ENCODE results near the gene PNPLA2. TPM values are rescaled to one million over a fixed set of nuclear protein-coding genes. Genes with fewer than 3 reads are reported as not detected.

Gene PNPLA2
- total RNA-seq, 1 donor from 2014 or later = 2.6 TPM

DNA sequence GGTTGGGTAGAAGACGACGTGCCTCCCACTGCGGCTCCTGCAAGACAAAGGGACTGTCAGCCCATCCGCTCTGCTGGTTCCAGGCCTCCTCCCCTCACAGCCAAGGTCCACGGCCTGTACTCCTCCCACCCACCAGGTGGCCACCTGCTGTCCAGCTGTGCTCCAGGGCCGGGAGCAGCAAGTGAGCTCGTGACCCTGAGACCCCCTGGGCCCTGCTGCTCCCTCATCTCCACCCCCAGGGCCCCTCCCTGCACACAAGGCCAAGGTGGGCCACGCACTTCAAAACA is 51.4 kb downstream of the PNPLA2 start:
- Histone ChIP-seq H3K4me1 (no peaks in the 10 kb centered on the region), H2AFZ (replicated peaks) (no peak overlapping the region), H3K9me3 (ENCODE audit: low read depth) (no peaks in the 10 kb centered on the region), H3K4me2 (no peak overlapping the region), H3K27ac (no peak overlapping the region), H3K36me3 (no peaks in the 10 kb centered on the region), H3F3A (ENCODE audit: low read depth) (peaks cover 3% of the 10 kb centered on the region), H3K4me3 (no peak overlapping the region), H4K20me1 (ENCODE audit: low read depth) (peaks cover 19% of the 10 kb centered on the region), H3K27me3 (no peaks in the 10 kb centered on the region), H3K9ac (no peak overlapping the region), H3K79me2 (ENCODE audit: low read depth) (no peaks in the 10 kb centered on the region)
- Mint-ChIP-seq H3K36me3 (peaks cover 3% of the 10 kb centered on the region), H3K4me1 (no peaks in the 10 kb centered on the region), H3K27me3 (ENCODE audit: insufficient read depth, low read depth) (peaks cover 4% of the 10 kb centered on the region), H3K27ac (peak overlapping the region; percentile 25), H3K4me3 (no peak overlapping the region), H3K9me3 (no peaks in the 10 kb centered on the region)
- TF ChIP-seq EZH2phosphoT487 (IDR thresholded peaks at IDR 0.05) (no peak), EZH2 (IDR thresholded peaks at IDR 0.05) (no peak)
- TF ChIP-seq, protein P1, sequence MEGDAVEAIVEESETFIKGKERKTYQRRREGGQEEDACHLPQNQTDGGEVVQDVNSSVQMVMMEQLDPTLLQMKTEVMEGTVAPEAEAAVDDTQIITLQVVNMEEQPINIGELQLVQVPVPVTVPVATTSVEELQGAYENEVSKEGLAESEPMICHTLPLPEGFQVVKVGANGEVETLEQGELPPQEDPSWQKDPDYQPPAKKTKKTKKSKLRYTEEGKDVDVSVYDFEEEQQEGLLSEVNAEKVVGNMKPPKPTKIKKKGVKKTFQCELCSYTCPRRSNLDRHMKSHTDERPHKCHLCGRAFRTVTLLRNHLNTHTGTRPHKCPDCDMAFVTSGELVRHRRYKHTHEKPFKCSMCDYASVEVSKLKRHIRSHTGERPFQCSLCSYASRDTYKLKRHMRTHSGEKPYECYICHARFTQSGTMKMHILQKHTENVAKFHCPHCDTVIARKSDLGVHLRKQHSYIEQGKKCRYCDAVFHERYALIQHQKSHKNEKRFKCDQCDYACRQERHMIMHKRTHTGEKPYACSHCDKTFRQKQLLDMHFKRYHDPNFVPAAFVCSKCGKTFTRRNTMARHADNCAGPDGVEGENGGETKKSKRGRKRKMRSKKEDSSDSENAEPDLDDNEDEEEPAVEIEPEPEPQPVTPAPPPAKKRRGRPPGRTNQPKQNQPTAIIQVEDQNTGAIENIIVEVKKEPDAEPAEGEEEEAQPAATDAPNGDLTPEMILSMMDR (IDR thresholded peaks at IDR 0.05) = no peak
- no peak for DNase-seq (ENCODE audit: low spot score)

DNA sequence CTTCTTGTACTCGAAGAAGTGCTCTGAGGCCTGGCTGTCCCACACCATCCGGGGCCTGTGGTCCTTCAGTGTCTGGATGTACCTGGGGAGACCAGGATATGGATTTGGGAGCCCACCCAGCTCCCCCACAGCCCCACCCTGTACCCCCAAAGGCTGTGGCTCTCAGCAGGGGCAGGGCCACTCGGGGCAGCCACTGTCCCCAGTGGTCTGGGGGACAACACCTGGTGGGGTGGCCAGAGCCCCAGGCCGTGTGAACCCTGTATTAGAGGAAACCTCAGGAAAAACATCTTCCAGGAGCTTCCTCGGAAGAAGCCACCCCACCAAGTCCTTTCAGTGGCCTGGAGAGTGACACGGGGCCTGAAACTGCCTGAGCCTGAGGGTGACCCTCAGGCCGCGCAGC is 51.7 kb downstream of the PNPLA2 start:
- peaks cover 19% of the 10 kb centered on the region for H4K20me1 ChIP-seq (ENCODE audit: low read depth)
- Mint-ChIP-seq H3K9me3 (no peaks in the 10 kb centered on the region), H3K27me3 (ENCODE audit: insufficient read depth, low read depth) (peaks cover 5% of the 10 kb centered on the region), H3K36me3 (peaks cover 5% of the 10 kb centered on the region), H3K27ac (peak overlapping the region; percentile 25), H3K4me3 (no peak overlapping the region), H3K4me1 (no peaks in the 10 kb centered on the region)
- no peak overlapping the region for H3K4me2 ChIP-seq
- no peak overlapping the region for H2AFZ ChIP-seq (replicated peaks)
- no peak overlapping the region for H3K9ac ChIP-seq
- H3F3A ChIP-seq (ENCODE audit: low read depth) = peaks cover 3% of the 10 kb centered on the region
- DNase-seq (ENCODE audit: low spot score) = no peak
- H3K79me2 ChIP-seq (ENCODE audit: low read depth) = no peaks in the 10 kb centered on the region
- H3K9me3 ChIP-seq (ENCODE audit: low read depth) = no peaks in the 10 kb centered on the region
- TF ChIP-seq EZH2phosphoT487 (IDR thresholded peaks at IDR 0.05) (no peak), EZH2 (IDR thresholded peaks at IDR 0.05) (no peak)
- TF ChIP-seq, protein P1 (IDR thresholded peaks at IDR 0.05) = no peak
- no peak overlapping the region for H3K4me3 ChIP-seq
- no peaks in the 10 kb centered on the region for H3K4me1 ChIP-seq
- H3K27me3 ChIP-seq = no peaks in the 10 kb centered on the region
- H3K36me3 ChIP-seq = no peaks in the 10 kb centered on the region
- no peak overlapping the region for H3K27ac ChIP-seq

DNA sequence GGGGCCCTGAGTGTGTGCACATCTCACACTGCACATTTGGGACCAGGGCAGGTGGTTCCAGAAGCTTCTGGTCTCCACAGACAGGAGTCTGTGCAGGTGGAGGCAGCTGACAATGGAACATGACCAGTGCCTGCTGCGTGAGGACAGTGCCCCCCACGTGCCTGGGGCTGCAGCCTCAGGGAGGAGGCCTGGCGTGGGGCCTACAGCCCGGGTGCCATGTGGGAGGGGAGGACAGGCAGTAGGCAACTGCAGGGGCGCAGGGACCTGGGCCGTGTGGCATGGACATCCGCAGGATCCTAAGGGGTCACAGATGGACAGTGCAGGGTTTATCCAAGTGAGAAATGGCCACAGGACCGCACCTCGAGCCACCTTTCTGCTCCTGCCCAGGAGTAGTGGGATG is 52.8 kb downstream of the PNPLA2 start:
- Mint-ChIP-seq H3K4me1 (no peaks in the 10 kb centered on the region), H3K36me3 (peaks cover 10% of the 10 kb centered on the region), H3K9me3 (no peaks in the 10 kb centered on the region), H3K27me3 (ENCODE audit: insufficient read depth, low read depth) (peaks cover 10% of the 10 kb centered on the region), H3K27ac (no peak overlapping the region), H3K4me3 (no peak overlapping the region)
- Histone ChIP-seq H3K4me1 (no peaks in the 10 kb centered on the region), H3K27ac (no peak overlapping the region), H3K79me2 (ENCODE audit: low read depth) (no peaks in the 10 kb centered on the region), H3K4me2 (no peak overlapping the region), H2AFZ (replicated peaks) (no peak overlapping the region), H3K9me3 (ENCODE audit: low read depth) (no peaks in the 10 kb centered on the region), H3K9ac (no peak overlapping the region), H3F3A (ENCODE audit: low read depth) (peaks cover 3% of the 10 kb centered on the region), H4K20me1 (ENCODE audit: low read depth) (peaks cover 19% of the 10 kb centered on the region), H3K36me3 (no peaks in the 10 kb centered on the region), H3K27me3 (no peaks in the 10 kb centered on the region), H3K4me3 (no peak overlapping the region)
- no peak for TF ChIP-seq EZH2 (IDR thresholded peaks at IDR 0.05)
- no peak for TF ChIP-seq EZH2phosphoT487 (IDR thresholded peaks at IDR 0.05)
- TF ChIP-seq, protein P1 (IDR thresholded peaks at IDR 0.05) = no peak
- DNase-seq (ENCODE audit: low spot score) = no peak

DNA sequence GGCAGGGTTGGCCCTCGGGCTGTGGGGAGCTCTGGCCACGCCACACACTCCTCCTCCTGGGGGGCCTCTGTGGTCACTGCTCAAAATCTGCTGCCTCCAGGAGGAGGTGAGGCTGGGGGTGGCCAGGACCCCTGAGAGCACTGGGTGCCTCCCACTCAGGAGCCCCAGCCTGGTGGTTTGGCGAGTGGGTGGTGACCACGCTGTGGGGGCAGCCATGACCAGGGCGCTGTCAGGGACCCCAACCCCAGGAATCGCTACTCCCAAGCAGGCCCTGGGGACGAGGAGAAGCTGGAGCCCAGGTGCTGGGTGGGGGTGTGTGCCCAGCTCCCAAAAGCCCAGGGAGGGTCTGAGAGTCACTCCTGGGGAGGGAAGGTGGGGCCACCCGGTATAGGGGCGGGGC is 54.1 kb downstream of the PNPLA2 start:
- DNase-seq (ENCODE audit: low spot score) = no peak
- Mint-ChIP-seq H3K9me3 (no peaks in the 10 kb centered on the region), H3K4me3 (no peak overlapping the region), H3K27ac (no peak overlapping the region), H3K27me3 (ENCODE audit: insufficient read depth, low read depth) (peaks cover 10% of the 10 kb centered on the region), H3K36me3 (peaks cover 12% of the 10 kb centered on the region), H3K4me1 (no peaks in the 10 kb centered on the region)
- Histone ChIP-seq H2AFZ (replicated peaks) (no peak overlapping the region), H3K9me3 (ENCODE audit: low read depth) (no peaks in the 10 kb centered on the region), H3K36me3 (no peaks in the 10 kb centered on the region), H3K27me3 (no peaks in the 10 kb centered on the region), H3K4me2 (no peak overlapping the region), H4K20me1 (ENCODE audit: low read depth) (peaks cover 19% of the 10 kb centered on the region), H3K9ac (no peak overlapping the region), H3F3A (ENCODE audit: low read depth) (no peaks in the 10 kb centered on the region), H3K4me1 (no peaks in the 10 kb centered on the region), H3K27ac (no peak overlapping the region), H3K79me2 (ENCODE audit: low read depth) (no peaks in the 10 kb centered on the region), H3K4me3 (no peak overlapping the region)
- no peak for TF ChIP-seq EZH2 (IDR thresholded peaks at IDR 0.05)
- TF ChIP-seq, protein P1 (IDR thresholded peaks at IDR 0.05) = no peak
- no peak for TF ChIP-seq EZH2phosphoT487 (IDR thresholded peaks at IDR 0.05)
